Islet of Langerhans (tissue), 1 donor: ENCODE measurements around the gene PSMC3IP.

Experiments
- FAIRE-seq: peaks from one replicate; lab custom pipeline; 2011; peaks lifted over from hg19 to GRCh38; lab: Jason Lieb, UNC

Gene PSMC3IP

GRCh38 chr17:42537826-42538451 is 39.6 kb downstream of the PSMC3IP start:
- FAIRE-seq, result no peak

- no peak for FAIRE-seq
Measured at GRCh38 chr17:42537156-42537805, 40.2 kb downstream of the PSMC3IP start.

GRCh38 chr17:42536372-42537155 is 41.0 kb downstream of the PSMC3IP start:
- no peak for FAIRE-seq

- FAIRE-seq, result no peak
Measured at GRCh38 chr17:42536048-42536371, 41.5 kb downstream of the PSMC3IP start, which contains the start of gene NAGLU. TSS of gene NAGLU (plus strand) at chr17:42536241. CDS start at chr17:42536273, 32 bp downstream.

- no peak for FAIRE-seq
Measured at GRCh38 chr17:42535155-42536047, 42.1 kb downstream of the PSMC3IP start.

- FAIRE-seq, result no peak
Measured at GRCh38 chr17:42531455-42532354, 45.8 kb downstream of the PSMC3IP start.

GRCh38 chr17:42530952-42531454 is 46.5 kb downstream of the PSMC3IP start:
- no peak for FAIRE-seq

GRCh38 chr17:42529061-42529460 is 48.5 kb downstream of the PSMC3IP start:
- FAIRE-seq, result no peak

- FAIRE-seq, result no peak
Measured at GRCh38 chr17:42527932-42528331, 49.6 kb downstream of the PSMC3IP start.

GRCh38 chr17:42526031-42526444 is 51.5 kb downstream of the PSMC3IP start:
- no peak for FAIRE-seq

GRCh38 chr17:42525221-42525620 is 52.3 kb downstream of the PSMC3IP start:
- no peak for FAIRE-seq

GRCh38 chr17:42522798-42523278 is 54.7 kb downstream of the PSMC3IP start:
- no peak for FAIRE-seq
